GM21367 (cell line): Measurements from ENCODE around the gene ESF1.
"Not testable (repeated sequence)": the region's sequence is repeated elsewhere in the genome, so short reads cannot be mapped to it uniquely, and the experiment has no call there.

Experiments used
- ATAC-seq: cut with Tn5 transposase; IDR thresholded peaks from one replicate; pipeline ENCODE4 v1.9.1; 2021; ENCODE audit not compliant: unreplicated experiment

The ESF1 gene

DNA sequence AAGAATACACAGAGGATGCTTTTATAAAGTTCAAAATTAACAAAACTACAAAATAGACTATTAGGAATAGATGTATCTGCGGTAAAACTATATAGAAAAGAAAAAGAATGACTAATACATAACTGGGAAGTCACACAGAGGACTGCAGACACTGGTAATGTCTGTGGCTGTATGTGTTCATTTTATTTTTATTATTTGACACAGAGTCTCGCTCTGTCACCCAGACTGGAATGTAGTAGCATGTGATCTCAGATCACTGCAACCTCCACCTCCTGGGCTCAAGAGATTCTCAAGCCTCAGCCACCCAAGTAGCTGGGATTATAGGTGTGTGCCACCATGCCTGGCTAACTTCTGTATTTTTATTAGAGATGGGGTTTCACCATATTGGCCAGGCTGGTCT lies 38.9 kb downstream of the ESF1 start:
- ATAC-seq = no peak

DNA sequence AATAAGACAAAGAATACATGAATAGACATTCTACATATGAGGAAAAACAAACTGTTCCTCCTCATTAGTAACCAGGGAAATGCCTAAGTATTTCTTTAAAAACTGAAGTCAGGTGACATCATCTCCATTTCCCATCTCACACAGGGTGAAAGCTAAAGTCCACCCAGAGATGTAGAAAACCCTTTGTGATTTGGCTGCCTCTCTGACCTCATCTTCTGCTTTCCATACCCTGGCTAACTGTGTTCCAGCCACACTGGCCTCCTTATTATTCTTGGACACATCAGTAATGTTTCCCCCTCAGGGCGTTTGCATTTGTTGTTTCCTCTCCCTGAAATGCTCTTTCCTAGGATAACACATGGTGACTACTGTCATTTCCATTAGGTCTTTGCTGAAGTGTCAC lies 40.4 kb downstream of the ESF1 start:
- ATAC-seq = no peak

DNA sequence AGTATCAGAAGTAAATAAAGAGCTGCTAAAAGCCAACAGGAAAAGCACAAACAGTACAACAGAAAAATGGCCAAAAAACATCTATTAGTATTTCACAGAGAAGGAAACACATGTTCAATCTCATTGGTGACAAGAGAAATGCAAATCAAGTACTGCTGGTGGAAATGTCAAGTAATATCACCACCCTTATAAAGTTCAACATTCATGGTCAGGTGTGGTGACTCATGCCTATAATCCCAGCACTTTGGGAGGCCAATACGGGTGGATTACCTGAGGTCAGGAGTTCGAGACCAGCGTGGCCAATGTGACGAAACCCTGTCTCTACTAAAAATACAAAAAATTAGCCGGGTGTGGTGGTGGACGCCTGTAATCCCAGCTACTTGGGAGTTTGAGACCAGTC lies 42.8 kb downstream of the ESF1 start:
- ATAC-seq = no peak

DNA sequence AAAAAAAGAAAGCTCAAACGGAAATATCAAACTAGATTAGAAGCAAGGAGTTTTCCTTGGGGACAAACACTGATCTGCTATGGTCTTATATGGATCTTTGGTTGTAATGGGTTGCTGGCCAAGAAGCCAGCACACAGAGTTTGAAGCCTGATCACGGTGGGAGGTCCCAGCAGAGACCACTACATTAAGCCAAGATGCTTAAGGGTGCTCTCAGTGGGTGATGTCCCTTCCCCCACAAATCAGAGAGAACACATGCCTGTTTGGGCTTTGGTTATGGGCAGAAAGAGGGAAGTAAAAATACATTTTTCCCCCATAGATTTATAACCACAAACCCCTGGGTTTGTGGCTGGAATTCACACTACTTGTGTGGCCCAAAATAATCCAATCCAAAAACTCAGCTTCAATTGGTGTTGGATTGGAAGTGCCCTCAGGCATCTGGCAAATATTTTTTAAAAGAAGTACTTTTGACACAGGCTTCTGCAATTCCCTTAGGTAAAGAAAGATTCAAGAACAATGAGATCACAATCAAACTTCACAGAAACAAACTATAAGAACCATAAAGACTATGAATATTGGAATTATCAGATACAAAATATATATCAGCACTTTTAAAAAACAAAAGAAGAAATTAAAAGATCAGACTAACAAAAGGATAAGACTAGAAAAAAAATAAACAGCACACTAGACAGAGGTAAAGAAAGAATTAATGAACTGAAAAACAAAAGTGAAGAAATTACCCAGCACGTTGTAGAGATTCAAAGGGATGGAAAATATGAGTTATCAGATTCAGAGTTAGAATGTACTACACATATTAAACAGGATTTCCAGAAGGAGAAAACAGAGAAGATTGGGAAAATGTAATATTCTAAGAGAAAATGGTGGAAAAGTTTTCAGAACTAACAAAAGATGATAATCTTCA lies 44.7 kb downstream of the ESF1 start:
- no peak for ATAC-seq

DNA sequence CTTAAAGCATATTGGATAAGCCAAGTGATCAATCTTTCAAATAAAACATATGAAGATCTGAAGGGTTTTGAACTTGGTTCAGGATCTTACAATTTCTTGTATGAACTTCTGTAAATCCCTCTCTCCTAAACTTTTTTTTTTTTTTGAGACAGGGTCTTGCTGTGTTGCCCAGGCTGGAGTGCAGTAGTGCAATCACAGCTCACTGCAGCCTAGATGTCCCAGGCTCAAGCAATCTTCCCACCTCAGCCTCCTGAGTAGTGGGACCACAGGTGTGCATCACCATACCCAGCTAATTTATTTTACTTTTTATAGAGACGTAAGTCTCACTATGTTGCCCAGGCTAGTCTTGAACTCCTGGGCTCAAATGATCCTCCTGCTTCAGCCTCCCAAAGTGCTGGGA lies 46.5 kb downstream of the ESF1 start:
- not testable (repeated sequence) for ATAC-seq

DNA sequence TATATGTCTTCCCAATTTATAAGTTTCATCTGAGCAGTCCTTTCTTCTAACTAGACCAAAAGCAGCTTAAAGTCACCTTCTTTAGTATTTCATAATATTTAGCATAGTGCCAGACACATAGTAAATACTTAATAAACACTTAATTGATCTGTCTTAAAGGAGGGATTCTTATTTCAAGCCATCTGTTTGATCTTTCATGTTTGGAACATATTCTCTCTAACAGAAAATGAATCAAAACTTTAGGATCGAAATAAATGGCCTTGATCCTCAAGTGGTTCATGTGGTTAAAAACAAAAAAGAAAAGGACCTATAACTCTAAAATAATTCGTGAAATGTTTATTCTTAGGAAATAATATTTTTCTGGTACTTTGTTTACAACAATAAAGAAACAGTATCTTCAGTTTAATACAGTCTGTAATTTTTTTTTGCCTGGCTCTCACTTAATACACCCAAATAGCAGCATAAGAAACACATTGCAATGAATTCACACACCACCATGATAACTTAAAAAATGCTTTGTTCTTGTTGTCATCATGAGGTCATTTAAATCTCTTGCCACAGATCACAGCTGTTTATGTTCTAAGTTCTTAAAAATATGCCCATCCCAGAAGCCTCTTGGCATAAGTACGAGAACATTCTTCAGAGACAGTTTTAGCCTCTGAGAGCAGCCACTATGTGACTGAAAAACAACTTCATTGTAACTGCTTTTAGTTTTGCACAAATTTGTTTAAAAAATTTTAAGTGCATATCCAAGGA lies 48.1 kb downstream of the ESF1 start:
- ATAC-seq = no peak

DNA sequence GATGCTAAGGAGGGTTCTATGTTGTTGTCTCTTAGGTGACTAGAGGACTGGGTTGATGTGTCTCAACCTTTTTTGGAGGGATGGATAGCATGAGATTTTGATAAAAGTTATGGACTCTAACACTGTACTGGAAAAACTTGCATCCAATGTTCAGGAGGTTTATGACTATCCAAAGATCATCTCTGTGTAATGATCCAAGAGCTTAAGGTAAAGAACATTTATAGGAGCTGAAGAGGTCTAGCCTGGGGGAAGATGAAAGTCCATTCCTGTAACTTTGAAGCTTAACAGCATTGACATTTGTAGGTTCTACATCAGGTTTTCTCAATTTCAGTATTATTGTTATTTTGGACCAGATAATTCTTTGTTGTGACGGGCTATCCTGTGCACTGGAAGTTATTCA lies 48.9 kb downstream of the ESF1 start:
- no peak for ATAC-seq

DNA sequence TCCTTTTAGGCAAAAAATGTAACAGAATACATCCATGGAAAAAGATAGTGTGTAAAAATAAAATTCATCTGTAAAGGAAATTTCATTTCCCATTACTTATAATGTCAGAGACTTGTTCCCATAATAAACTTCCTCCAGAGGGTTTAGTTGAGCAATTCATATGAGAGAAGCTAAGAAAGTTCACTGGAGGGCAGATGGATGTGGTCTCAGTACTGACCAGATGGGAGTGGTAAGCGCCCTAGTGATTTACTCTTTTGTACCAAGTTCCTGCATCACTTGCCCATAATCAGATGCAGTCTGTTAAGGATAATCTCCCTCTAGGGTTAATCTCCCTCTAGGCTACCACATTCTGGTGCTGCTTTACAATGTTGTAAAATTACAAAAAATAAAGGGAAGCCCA lies 61.7 kb downstream of the ESF1 start:
- ATAC-seq = no peak

DNA sequence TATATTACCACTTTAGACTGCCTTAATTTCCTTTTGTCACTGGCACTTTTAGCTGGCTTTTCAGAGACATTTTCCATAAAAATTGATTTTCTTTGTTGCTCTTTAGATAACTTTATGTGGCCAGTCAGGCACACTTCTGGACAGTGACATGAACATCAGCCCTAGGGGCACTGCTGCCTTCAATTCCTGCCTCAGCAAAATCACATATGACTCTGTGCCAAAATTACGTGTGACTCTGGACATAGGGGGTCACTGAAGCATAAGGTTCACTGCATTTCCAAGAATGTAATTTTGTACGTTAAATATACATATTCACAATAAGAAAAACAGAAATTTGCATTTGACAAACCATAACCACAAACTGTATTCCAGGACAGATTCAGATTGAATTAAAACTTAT lies 66.5 kb downstream of the ESF1 start:
- peak; percentile 31 for ATAC-seq

DNA sequence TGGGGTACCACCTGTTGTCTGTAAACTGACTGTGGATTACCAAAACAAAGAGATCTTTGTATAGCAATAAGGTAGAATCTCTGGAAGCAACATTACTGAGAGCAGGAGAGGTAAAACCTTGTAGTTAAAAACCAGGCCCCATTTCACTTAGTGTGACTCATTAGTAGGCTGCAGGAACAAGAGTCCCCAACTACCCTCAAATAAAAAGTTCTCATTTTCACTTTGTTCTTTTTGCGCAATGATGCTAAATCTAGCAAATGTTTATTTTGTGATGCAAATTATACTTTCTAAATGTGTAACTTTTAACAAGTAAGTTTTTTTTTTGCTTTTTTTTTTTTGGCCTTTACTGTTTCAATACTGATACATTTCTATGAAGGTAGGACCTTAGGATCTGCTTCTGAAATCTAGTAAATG lies 67.1 kb downstream of the ESF1 start:
- ATAC-seq = peak; percentile 87

DNA sequence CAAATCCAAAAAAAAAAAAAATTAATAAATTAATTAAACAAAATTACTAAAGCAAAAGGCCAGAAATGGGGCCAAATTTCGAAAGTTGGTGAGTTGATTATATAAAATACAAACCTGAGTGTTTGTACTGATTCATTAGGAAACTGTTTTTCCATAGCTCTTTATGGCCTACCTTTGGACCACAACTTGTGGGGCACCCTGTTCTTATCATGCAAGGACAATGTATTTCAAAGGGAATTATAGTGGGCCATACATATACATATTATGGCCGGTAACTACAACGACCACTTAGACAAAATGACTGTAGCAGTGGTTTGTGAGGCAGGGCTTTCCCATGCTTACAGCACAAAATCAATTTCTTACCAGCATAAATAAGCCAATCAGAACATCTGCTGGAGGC lies 69.5 kb downstream of the ESF1 start:
- ATAC-seq = no peak

DNA sequence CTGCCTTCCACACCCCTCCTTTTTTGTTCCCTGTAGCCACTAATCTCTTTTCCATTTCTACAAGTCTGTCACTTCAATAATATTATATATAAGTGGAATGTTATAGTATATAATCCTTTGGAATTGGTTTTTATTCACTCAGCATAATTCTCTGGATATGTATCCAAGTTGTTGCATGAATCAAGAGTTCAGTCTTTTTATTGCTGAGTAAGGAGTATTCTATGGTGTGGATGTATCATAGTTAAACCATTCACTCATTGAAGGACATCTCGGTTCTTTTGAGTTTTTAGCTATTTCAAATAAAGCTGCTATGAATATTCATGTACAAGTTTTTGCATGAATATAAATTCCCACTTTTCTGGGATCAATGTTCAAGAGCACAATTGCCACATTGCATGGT lies 76.5 kb downstream of the ESF1 start:
- no peak for ATAC-seq

DNA sequence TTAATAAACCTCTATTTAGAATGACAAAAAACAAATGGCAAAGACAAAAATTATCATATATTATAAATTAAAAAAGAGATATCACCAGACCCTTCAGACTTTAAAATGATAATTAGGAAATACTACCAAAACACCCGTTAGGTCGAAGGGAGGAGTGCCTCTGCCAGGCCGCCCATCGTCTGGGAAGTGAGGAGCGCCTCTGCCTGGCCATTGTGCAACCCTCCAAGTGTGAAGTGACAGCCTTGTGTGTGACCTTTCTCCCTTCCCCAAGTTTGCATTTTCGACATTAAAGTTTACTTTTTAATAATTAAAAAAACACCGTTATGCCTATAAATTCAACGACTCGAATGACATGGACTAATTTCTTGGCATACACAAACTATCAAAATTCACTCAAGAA lies 81.5 kb downstream of the ESF1 start:
- ATAC-seq = no peak

DNA sequence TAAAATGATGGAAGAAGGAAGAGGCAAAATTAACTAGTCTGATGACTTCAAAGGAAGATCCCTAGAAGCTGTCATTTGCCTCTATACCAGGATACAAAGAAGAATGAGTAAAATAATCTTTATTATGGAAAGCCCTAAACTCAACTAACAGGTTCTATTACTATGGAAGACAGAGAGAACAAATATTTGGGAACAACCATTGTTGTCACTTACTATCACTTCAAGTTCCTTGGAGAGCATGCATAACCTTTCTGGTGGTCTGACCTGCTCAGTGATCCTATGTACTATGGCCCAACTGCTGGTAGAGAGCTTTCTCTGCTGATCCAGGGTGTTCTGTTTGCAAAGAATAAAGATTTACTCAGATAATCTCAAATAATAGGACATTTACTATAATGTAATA lies 83.2 kb downstream of the ESF1 start:
- ATAC-seq = no peak

DNA sequence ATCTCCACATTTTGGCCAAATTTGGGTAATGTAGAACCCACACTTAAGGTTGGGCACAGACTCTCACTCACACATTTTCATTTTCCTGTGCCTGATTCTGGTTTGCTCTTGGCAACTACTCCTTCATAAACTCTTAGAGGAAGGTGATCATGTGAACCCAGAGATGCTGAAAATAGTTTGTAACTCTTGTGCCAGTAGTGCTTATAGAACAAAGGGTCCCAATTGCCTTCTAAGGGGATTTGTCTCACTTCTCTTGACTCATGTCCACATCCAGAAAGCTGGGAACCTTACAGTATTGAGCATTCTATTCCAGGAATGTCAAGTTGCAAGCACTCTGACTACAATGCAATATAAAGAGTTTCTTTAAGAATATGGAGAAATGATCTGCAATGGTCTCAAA lies 84.0 kb downstream of the ESF1 start:
- ATAC-seq = no peak

DNA sequence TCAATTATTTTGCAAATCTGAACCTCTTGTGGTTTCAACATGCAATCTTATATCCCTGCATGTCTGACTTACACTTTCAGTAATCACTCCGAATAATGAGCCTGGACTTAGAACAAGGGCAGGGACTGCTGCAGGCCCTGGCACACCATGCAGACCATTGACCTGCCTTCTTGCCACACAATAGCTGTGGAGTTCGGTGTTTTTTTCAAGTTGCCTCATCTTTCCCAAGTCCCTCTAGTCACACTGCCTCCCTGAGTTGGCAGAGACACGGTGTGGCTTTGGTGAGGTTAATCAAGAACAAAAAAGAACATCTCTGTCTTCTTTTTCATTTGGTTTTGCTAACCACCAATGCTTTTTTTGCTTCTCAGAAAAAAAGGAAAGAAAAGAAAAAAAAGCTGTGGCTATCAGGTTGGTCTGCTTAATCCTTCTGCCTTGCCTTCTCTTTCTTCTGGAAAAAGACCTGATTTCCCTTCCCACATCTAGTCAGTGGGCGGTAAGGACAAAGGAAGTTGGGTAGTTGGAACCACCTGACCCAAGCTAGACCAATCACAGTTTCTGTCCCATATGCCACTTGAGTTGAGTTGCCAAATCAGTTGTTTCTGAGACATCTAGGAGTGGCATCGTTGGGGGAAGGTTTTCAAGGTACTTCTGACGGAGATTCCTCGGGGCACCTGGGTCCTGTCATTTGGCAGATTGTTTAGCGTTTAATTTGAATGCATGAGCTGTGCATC lies 90.1 kb downstream of the ESF1 start:
- ATAC-seq = no peak

DNA sequence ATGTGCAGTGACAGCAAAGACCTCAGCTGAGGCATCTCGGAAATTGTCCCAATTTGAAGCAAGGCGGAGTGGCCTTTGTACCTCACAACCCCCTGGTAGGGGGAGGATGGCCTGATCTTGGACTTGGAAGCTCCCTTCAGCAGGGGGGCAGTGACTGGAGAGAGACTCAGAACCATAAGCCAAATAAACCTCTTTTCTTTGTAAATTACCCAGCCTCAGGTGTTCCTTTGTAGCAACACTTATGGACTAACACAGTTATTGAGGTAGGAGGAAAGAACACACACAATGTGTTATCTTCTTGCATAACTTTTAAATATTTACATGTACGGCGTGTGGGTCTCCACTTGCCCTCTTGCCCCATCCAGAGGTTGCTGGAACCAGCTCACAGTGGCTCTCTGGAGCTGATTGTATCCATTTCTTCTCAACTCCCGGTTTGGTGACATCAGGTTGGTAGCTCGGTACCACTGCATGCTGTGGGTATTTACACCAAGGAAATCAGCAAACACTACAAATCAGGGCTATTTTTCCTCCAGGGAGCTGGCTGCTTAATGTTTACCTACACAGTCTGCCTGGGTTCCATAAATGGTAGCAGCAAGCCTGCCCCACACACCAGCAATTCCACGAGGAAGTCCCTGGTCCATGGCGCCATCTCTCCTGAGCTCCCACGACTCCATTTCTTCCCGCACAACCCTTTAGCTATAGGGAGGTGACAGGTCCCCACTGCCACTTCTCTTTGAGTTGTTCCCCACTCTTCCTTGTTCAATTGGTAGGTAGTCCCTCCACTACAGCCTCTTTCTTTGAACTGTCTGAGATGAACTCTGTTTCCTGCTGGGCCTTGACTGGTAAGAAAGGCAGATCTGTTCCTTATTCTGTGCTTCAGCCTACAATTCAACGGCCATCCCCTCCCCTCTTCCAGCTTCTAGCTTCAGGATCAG lies 91.7 kb downstream of the ESF1 start:
- ATAC-seq = no peak

DNA sequence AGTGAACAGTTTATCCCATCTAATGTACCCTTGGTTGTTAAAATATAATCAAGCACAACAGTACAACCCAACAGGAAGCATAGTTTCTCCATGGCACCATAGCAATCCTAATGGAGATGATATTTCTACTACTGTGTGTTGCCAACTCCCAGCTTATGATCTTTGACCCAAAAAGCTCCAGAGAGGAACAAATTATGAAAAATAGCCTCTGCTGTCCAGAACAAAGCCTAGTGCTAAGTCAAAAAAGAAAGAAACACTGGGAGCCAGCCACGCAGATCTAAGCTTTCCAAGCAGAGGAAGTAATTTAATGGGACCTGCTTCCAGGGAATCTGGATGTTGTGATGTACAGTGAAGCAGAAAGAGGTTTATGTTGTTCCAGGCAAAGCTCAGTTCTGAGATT lies 93.8 kb downstream of the ESF1 start:
- ATAC-seq = no peak

DNA sequence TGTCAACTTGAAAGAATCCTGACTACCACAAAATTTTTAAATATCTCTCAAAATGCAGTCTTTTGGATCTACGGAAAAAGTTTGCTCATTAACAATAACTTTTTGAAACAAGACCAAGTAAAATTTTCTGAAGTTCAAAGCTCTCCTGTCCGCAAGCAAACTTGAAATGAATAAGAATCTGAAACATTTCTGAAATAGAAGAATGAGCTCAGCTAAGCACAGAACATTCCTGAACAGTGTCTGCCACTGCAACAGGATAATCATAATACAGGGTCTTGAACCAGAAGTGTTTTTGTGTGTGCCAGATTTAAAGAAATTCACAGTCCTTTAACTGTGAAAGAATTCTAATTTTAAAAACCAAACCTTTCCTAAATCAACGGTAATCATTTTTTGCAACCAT lies 96.9 kb downstream of the ESF1 start:
- no peak for ATAC-seq

DNA sequence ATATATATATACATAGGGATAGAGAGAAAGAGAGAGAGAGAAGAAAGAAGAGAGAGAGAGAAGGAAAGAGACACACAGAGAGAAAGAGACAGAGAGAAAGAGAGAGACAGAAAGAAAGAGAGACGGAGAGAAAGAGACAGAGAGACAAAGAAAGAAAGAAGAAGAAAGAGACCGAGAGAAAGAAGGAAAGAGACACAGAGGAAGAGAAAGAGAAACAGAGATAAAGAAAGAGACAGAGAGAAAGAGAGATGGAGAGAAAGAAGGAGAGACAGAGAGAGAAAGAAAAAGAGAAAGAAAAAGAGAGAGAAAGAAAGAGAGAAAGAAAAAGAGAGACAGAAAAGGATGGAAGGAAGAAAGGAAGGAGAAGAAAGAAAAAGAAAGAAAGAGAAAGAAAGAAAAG lies 99.1 kb downstream of the ESF1 start:
- no peak for ATAC-seq
